HepG2 (cell line): ENCODE measurements around the gene RRAD. TPM values are rescaled to one million over a fixed set of nuclear protein-coding genes. Genes with fewer than 3 reads are reported as not detected.

ENCODE experiments used
- ATF3 ChIP-seq: sonication (generic); formaldehyde crosslinking; IDR thresholded peaks from 2 replicates; pipeline ENCODE4 v1.4.0; 2020; ENCODE audit warnings: missing genetic modification reagents
- EP300 ChIP-seq, 3 experiments: sonication (generic) in 1 of 3; formaldehyde crosslinking in 1 of 3; IDR thresholded peaks; 2 replicates each; pipeline versions ENCODE4 v1.5.1 to v1.6.1; 2011 to 2020; ENCODE audit warnings: low read depth in 2 of 3, low read length in 2 of 3, borderline replicate concordance in 1 of 3, improper control_type of control experiment in 1 of 3, mild to moderate bottlenecking in 1 of 3, missing genetic modification reagents in 1 of 3, moderate library complexity in 1 of 3
- JUND ChIP-seq: sonication (generic); formaldehyde crosslinking; IDR thresholded peaks from 2 replicates; pipeline ENCODE4 v1.8.0; 2022; ENCODE audit warnings: mild to moderate bottlenecking, missing genetic modification reagents
- PATZ1 ChIP-seq: sonication (generic); formaldehyde crosslinking; IDR thresholded peaks from 2 replicates; pipeline ENCODE4 v1.4.0; 2020; ENCODE audit warnings: missing genetic modification reagents
- PAXIP1 ChIP-seq: sonication (generic); formaldehyde crosslinking; conservative IDR thresholded peaks from 2 replicates; pipeline ENCODE4 v1.4.0; 2020; ENCODE audit warnings: mild to moderate bottlenecking, missing genetic modification reagents, moderate library complexity
- TBX2 ChIP-seq: sonication (generic); formaldehyde crosslinking; IDR thresholded peaks from 2 replicates; pipeline ENCODE4 v1.5.0; 2020; ENCODE audit warnings: missing genetic modification reagents, mild to moderate bottlenecking, borderline replicate concordance
- TFE3 ChIP-seq: IDR thresholded peaks from 2 replicates; pipeline ENCODE4 v1.6.1; 2016
- ZNF281 ChIP-seq: sonication (generic); formaldehyde crosslinking; IDR thresholded peaks from 2 replicates; pipeline ENCODE4 v1.4.0; 2020; ENCODE audit warnings: missing genetic modification reagents, borderline replicate concordance
- ZNF547 ChIP-seq: sonication (generic); formaldehyde crosslinking; IDR thresholded peaks from 2 replicates; pipeline ENCODE4 v1.5.1; 2020; ENCODE audit warnings: mild to moderate bottlenecking, missing genetic modification reagents
- polyA plus RNA-seq, 8 experiments: library from polyadenylated mRNA; depleted of rRNA in 3 of 8; stranded (reverse) in 7 of 8; unstranded in 1 of 8; fragments of >200 nt; fragmentation: Illumina TruSeq in 4 of 8; extraction: Trizol in 4 of 8; gene quantifications; 2 replicates each; pipeline versions ENCODE4 v1.2.1 to v1.2.3, GENCODE V29; 2011 to 2016; ENCODE audit warnings: low read depth in 4 of 8, missing spikeins in 1 of 8, mixed read lengths in 1 of 8; ENCODE audit not compliant: insufficient read depth in 1 of 8
- total RNA-seq, 5 experiments: library from RNA; depleted of rRNA; stranded (reverse); fragments of >200 nt; fragmentation: Illumina TruSeq; extraction: Trizol; gene quantifications; 2 replicates each; pipeline ENCODE4 v1.2.3, GENCODE V29; 2016; ENCODE audit warnings: low read depth in 1 of 5
- TF ChIP-seq, protein P1 (sequence below): sonication (generic); formaldehyde crosslinking; IDR thresholded peaks from 2 replicates; pipeline ENCODE4 v1.5.1; 2020; ENCODE audit warnings: mild to moderate bottlenecking, moderate library complexity, missing genetic modification reagents

Gene RRAD
- total and polyA plus RNA-seq, 2 of the 13 experiments (the other 11 are each of a cell fraction or from before 2014, with no cell fraction given): 0.80 to 1.1 TPM

DNA sequence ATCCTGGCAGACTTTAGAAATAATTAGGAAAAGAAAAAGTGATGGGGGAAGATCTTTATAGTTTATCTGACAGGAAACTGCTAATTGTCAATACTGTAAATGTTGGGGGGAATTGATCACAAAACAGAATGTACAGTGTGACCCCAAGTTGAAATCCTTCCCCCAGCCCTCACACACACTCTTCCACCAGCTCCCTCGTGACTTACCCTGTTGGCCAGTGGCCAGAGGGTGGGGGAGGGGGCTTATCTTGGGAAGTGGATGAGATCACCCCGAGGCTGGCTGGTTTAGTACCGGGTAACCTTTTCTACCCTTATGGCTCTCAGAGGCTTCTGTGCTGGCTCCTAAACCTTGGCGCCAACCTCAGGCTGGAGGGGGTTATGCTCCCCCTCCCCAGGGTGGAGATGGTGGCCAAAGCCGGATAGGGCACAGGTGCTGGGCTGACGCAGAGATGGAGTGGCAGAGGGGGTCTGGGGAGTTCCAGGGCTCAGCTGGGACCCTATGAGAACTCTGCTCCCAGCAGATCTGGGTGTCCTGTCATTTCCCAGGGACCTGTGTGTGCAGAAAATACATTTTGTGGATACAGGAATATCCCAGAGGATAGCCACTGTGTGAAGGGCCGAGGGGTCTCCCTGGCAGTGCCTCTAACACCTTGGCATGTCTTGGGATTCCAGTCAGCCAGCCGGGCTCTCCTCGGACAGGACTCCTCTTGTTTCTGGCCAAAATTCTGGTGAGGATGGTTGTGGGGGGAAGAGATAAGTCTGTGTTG lies 25.2 kb downstream of the RRAD start (continued):
- TF ChIP-seq EP300 (IDR thresholded peaks at IDR 0.05; ENCODE audit: low read depth in 2 of 2, low read length in 2 of 2): peak in 1 of 2 experiments; percentile 32; a peak in 1 of 4 replicates
- TF ChIP-seq EP300 (CRISPR knock-in tag; IDR thresholded peaks at IDR 0.05; ENCODE audit: borderline replicate concordance): no peak
- 0 out of 2 replicates have a peak, but pooled peaks have one; percentile 9 for TF ChIP-seq ZNF547 (CRISPR knock-in tag)
- TF ChIP-seq, protein P1, sequence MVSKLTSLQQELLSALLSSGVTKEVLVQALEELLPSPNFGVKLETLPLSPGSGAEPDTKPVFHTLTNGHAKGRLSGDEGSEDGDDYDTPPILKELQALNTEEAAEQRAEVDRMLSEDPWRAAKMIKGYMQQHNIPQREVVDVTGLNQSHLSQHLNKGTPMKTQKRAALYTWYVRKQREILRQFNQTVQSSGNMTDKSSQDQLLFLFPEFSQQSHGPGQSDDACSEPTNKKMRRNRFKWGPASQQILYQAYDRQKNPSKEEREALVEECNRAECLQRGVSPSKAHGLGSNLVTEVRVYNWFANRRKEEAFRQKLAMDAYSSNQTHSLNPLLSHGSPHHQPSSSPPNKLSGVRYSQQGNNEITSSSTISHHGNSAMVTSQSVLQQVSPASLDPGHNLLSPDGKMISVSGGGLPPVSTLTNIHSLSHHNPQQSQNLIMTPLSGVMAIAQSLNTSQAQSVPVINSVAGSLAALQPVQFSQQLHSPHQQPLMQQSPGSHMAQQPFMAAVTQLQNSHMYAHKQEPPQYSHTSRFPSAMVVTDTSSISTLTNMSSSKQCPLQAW (CRISPR knock-in tag): 0 out of 2 replicates have a peak, but pooled peaks have one; percentile 31
- TF ChIP-seq PAXIP1: peak; percentile 47; the same call in 1 of the 2 replicates
- 0 out of 2 replicates have a peak, but pooled peaks have one; percentile 2 for TF ChIP-seq PATZ1 (CRISPR knock-in tag)
- TF ChIP-seq JUND (CRISPR knock-in tag): peak; percentile 74; the same call in 1 of the 2 replicates
- TF ChIP-seq TBX2 (CRISPR knock-in tag): peak; percentile 12; the same call in 1 of the 2 replicates
- peak; percentile 95 for TF ChIP-seq TFE3 (CRISPR knock-in tag)
- TF ChIP-seq ATF3 (CRISPR knock-in tag): peak; percentile 88
- TF ChIP-seq ZNF281 (CRISPR knock-in tag): peak; percentile 98
